GM20431 (cell line): ENCODE results near the gene ARHGEF12.

Experiments used
- in situ Hi-C: fragments of 300-500 bp; cut with MseI, MboI; formaldehyde crosslinking; loops from one replicate; pipeline ENCODE4 v1.15.0; 2020; ENCODE audit warnings: low sequenced_read_pairs; ENCODE audit not compliant: unreplicated experiment

Gene ARHGEF12

GRCh38 chr11:120383518-120384155, 47.4 kb downstream of the ARHGEF12 start:
- in situ Hi-C loops, result no loop called here

- in situ Hi-C loops, result no loop called here
Observed at GRCh38 chr11:120384476-120384875, 48.3 kb downstream of the ARHGEF12 start.

GRCh38 chr11:120385110-120385509, 48.9 kb downstream of the ARHGEF12 start:
- in situ Hi-C loops, result no loop called here

GRCh38 chr11:120385655-120386054, 49.4 kb downstream of the ARHGEF12 start:
- in situ Hi-C loops, result no loop called here

GRCh38 chr11:120386318-120386717, 50.1 kb downstream of the ARHGEF12 start:
- in situ Hi-C loops, result no loop called here

- in situ Hi-C loops, result no loop called here
Observed at GRCh38 chr11:120386774-120387371, 50.7 kb downstream of the ARHGEF12 start.

- in situ Hi-C loops, result no loop called here
Observed at GRCh38 chr11:120388261-120388660, 52.0 kb downstream of the ARHGEF12 start.

GRCh38 chr11:120389693-120390584, 53.7 kb downstream of the ARHGEF12 start:
- in situ Hi-C loops, result no loop called here

GRCh38 chr11:120390585-120390922, 54.3 kb downstream of the ARHGEF12 start:
- in situ Hi-C loops, result no loop called here

GRCh38 chr11:120391292-120391691, 55.1 kb downstream of the ARHGEF12 start:
- in situ Hi-C loops, result no loop called here

- in situ Hi-C loops, result no loop called here
Observed at GRCh38 chr11:120391854-120392253, 55.6 kb downstream of the ARHGEF12 start.

GRCh38 chr11:120392314-120392713, 56.1 kb downstream of the ARHGEF12 start:
- in situ Hi-C loops, result no loop called here

GRCh38 chr11:120392793-120393192, 56.6 kb downstream of the ARHGEF12 start:
- in situ Hi-C loops, result no loop called here

GRCh38 chr11:120394119-120394518, 57.9 kb downstream of the ARHGEF12 start:
- in situ Hi-C loops, result no loop called here

GRCh38 chr11:120395778-120396177, 59.6 kb downstream of the ARHGEF12 start:
- in situ Hi-C loops, result no loop called here

GRCh38 chr11:120398132-120398531, 61.9 kb downstream of the ARHGEF12 start:
- in situ Hi-C loops, result no loop called here

GRCh38 chr11:120399307-120399706, 63.1 kb downstream of the ARHGEF12 start:
- in situ Hi-C loops, result no loop called here

GRCh38 chr11:120400564-120401364, 64.6 kb downstream of the ARHGEF12 start:
- in situ Hi-C loops, result no loop called here

- in situ Hi-C loops, result no loop called here
Observed at GRCh38 chr11:120401506-120401905, 65.3 kb downstream of the ARHGEF12 start.

GRCh38 chr11:120403966-120404365, 67.8 kb downstream of the ARHGEF12 start:
- in situ Hi-C loops, result no loop called here
